Measurements from ENCODE around the gene CTIF. TPM values are rescaled to one million over a fixed set of nuclear protein-coding genes. Genes with fewer than 3 reads are reported as not detected.

The CTIF gene
- total RNA-seq (10 to 100 TPM; 44.5 to 68.9 (median 58.9) TPM), polyA plus RNA-seq (10 to 100 TPM; 49.7 to 74.1 TPM)
- long read RNA-seq, donor 1, partial matches to known transcripts: 35 of 45 reads
- long read RNA-seq, donor 1, other reads (novel, unspliced or antisense): 9 of 45 reads
- long read RNA-seq, donor 2, full-length matches to known transcripts: 1 of 41 reads
- long read RNA-seq, donor 2, partial matches to known transcripts: 8 of 41 reads
- long read RNA-seq, donor 2, other reads (novel, unspliced or antisense): 32 of 41 reads
- long read RNA-seq, donor 3, full-length matches to known transcripts: 1 of 29 reads
- long read RNA-seq, donor 3, partial matches to known transcripts: 9 of 29 reads
- long read RNA-seq, donor 3, other reads (novel, unspliced or antisense): 19 of 29 reads

DNA sequence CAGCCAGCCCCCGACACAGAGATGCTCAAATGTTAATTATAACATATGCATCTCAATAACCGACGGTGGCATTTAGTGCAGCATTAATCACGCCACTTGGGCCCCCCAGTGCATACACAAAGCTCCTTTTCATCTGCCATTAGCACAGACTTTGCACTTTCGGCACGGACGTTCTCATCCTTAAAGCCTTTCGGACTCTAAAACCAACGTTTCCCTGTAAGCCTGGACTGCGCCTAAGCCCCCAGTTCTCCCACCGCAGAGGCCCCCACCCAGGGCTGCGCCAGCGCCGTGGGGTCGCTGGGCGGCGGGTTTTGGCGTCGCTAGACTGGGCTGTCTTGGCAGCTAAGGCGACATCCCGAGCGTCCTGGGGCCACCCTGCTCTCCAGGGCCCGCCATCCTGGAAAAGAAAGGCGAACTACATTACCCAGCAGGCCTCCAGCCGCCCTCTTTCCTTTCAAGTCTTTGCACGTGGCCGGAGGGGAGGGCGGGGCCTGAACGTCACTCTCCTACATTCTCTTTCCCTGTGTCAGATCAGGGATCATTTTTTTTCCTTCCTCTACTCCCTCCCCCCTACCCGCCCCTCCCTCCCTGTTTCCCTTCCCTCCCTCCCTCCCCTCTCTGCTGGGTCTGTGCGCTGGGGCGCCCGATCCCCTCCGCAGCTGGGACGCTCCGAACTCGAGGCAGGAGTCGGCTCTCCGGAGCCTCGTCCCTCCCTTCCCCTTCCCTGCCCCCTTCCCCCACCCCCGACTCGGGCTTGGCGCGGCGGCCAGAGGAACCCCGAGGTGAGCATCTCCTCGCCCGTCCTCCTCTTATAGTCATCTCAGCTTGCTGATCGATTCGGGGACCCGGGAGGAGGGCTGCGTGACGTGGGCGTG is at the start of gene CTIF:
Gene CTIF, plus strand, starts transcription at position 501 of the 875 bp plus-strand sequence. CDS start 80,535 bp downstream, outside the sequence.
- DNase-seq: peak; percentile 93 to 97
- intact Hi-C loops (cut with DNase I): loop anchor here in 2 of 10 donors (5.0 to 10.0 kb wide), 3 partner anchors 46 to 124 kb away; no protein-coding TSS in a partner anchor
- peak; percentile 89 to 94 (median 91) for ATAC-seq
- Histone ChIP-seq H3K4me1 (peaks cover 3 to 34% (median 24%) of the 10 kb centered on the region in 9 donors), H3K9me3 (no peaks in the 10 kb centered on the region), H3K27me3 (no peaks in the 10 kb centered on the region), H3K36me3 (no peaks in the 10 kb centered on the region), H3K4me3 (peak within 1 kb of the TSS; percentile 72 to 90 (median 88)), H3K27ac (peak within 1 kb of the TSS; percentile 89 to 97 (median 95))
- 1 to 2% methylated on average over 47 to 54 of the region's 54 CpGs for WGBS, 2 donors
- TF ChIP-seq CTCF (IDR thresholded peaks at IDR 0.05): peak in 3 of 9 donors; percentile 7 to 15 (median 14)

GRCh38 chr18:48490641-48491293 is 48.1 kb upstream of the CTIF start:
- DNase-seq (no peak), ATAC-seq (no peak)
- Histone ChIP-seq H3K4me1 (peaks cover 0 to 47% (median 24%) of the 10 kb centered on the region in 9 donors), H3K9me3 (peaks cover 0 to 5% (median 0%) of the 10 kb centered on the region in 11 donors), H3K27me3 (no peaks in the 10 kb centered on the region), H3K36me3 (no peaks in the 10 kb centered on the region), H3K27ac (peak overlapping the region in 5 of 10 donors; percentile 10 to 67 (median 53)), H3K4me3 (no peak overlapping the region)
- no peak for TF ChIP-seq CTCF (IDR thresholded peaks at IDR 0.05)
- intact Hi-C loops (cut with DNase I): loop anchor here in 3 of 10 donors (5.0 kb wide), 3 partner anchors 37 to 47 kb away; partner anchors contain the start of gene CTIF (in 1 of the 3)
- WGBS, 2 donors: 73 to 76% methylated on average over 2 of the region's 2 CpGs

DNA sequence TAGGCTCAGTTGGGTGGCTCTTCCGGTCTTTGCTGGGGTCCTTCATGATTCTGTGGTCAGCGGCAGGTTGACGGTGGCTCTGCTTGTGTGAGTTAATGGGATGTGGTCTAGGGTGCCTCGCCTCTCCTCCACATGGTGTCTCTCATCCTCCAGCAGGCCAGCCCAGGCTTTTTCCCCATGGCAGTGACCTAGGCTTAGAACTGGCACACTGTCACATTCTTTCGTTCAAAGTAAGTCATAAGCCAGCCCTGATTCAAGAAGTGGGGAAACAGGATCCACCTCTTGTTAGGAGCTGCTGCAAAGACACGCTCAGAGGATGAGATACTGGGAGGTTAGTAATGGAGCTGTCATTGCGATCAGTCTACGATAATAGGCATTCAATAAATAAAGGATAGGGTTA is 46.0 kb upstream of the CTIF start:
- DNase-seq: no peak
- WGBS, 2 donors: 96 to 97% methylated on average over 8 of the region's 8 CpGs
- no peak for ATAC-seq
- Histone ChIP-seq H3K36me3 (no peaks in the 10 kb centered on the region), H3K9me3 (peaks cover 0 to 10% (median 0%) of the 10 kb centered on the region in 11 donors), H3K27me3 (peaks cover 0 to 2% (median 0%) of the 10 kb centered on the region in 7 donors), H3K4me3 (no peak overlapping the region), H3K27ac (no peak overlapping the region), H3K4me1 (peaks cover 0 to 39% (median 24%) of the 10 kb centered on the region in 9 donors)
- TF ChIP-seq CTCF (IDR thresholded peaks at IDR 0.05): no peak
- intact Hi-C loops (cut with DNase I): loop anchor here in 3 of 10 donors (5.0 kb wide), 3 partner anchors 34 to 44 kb away; partner anchors contain the start of gene CTIF (in 1 of the 3)

All from heart right ventricle (tissue), 16 donors.